Measurements from ENCODE around the gene SAMD4A. TPM values are rescaled to one million over a fixed set of nuclear protein-coding genes. Genes with fewer than 3 reads are reported as not detected.

SAMD4A gene, protein sequence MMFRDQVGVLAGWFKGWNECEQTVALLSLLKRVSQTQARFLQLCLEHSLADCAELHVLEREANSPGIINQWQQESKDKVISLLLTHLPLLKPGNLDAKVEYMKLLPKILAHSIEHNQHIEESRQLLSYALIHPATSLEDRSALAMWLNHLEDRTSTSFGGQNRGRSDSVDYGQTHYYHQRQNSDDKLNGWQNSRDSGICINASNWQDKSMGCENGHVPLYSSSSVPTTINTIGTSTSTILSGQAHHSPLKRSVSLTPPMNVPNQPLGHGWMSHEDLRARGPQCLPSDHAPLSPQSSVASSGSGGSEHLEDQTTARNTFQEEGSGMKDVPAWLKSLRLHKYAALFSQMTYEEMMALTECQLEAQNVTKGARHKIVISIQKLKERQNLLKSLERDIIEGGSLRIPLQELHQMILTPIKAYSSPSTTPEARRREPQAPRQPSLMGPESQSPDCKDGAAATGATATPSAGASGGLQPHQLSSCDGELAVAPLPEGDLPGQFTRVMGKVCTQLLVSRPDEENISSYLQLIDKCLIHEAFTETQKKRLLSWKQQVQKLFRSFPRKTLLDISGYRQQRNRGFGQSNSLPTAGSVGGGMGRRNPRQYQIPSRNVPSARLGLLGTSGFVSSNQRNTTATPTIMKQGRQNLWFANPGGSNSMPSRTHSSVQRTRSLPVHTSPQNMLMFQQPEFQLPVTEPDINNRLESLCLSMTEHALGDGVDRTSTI
- total RNA-seq: 53.2 and 70.2 TPM in 2 replicates

GRCh38 chr14:54566410-54567223, at the start of gene SAMD4A:
Gene SAMD4A, plus strand, starts transcription at chr14:54567128. Its CDS starts 789 bp downstream, at chr14:54567917.

Other genes starting within 250 kb of the SAMD4A start
- 61.0 and 73.4 TPM in 2 replicates for gene CDKN3, start 170.1 kb upstream of the SAMD4A start, total RNA-seq
- gene CNIH1, start 125.8 kb upstream of the SAMD4A start, total RNA-seq: 318 and 367 TPM in 2 replicates
- gene GMFB, start 78.1 kb upstream of the SAMD4A start, total RNA-seq: 135 and 140 TPM in 2 replicates
- gene CGRRF1, start 57.2 kb upstream of the SAMD4A start, total RNA-seq: 18.9 and 21.8 TPM in 2 replicates